Suprapubic skin (tissue), 4 donors: Measurements from ENCODE around the gene CCT2. TPM values are rescaled to one million over a fixed set of nuclear protein-coding genes. Genes with fewer than 3 reads are reported as not detected.

ENCODE experiments used
- DNase-seq, 2 donors: peaks; one replicate each; pipeline ENCODE4 v3.0.0-alpha.2; 2019; ENCODE audit warnings: low spot score in 2 of 2
- H3K27ac ChIP-seq: fragments of 200-600 bp; sonication (generic); one replicate; pipeline ENCODE4 v1.5.1; 2019
- H3K27me3 ChIP-seq: fragments of 200-600 bp; sonication (generic); one replicate; pipeline ENCODE4 v1.5.1; 2019
- H3K36me3 ChIP-seq: fragments of 200-600 bp; sonication (generic); one replicate; pipeline ENCODE4 v1.5.1; 2019
- H3K4me1 ChIP-seq: fragments of 200-600 bp; sonication (generic); one replicate; pipeline ENCODE4 v1.5.1; 2019
- H3K4me3 ChIP-seq: fragments of 200-600 bp; sonication (generic); one replicate; pipeline ENCODE4 v1.5.1; 2019; ENCODE audit warnings: mild to moderate bottlenecking
- H3K9me3 ChIP-seq: fragments of 200-600 bp; sonication (generic); one replicate; pipeline ENCODE4 v1.5.1; 2019
- EP300 ChIP-seq: sonication (generic); formaldehyde crosslinking; IDR thresholded peaks from one replicate; pipeline ENCODE4 v1.6.1; 2017; ENCODE audit warnings: antibody characterized with exemption
- POLR2A ChIP-seq, 2 donors: fragments of 450-650 bp; IDR thresholded peaks; one replicate each; pipeline ENCODE4 v1.6.1; 2017; ENCODE audit warnings: antibody characterized with exemption in 2 of 2, mild to moderate bottlenecking in 2 of 2, moderate library complexity in 2 of 2
- POLR2AphosphoS5 ChIP-seq, 3 donors: sonication (generic); formaldehyde crosslinking; IDR thresholded peaks; one replicate each; pipeline ENCODE4 v1.6.1; 2017; ENCODE audit warnings: antibody characterized with exemption in 3 of 3
- WGBS: methylation state at CpG from one replicate; pipeline ENCODE4 v1.1.5; 2018; 5-methylcytosine and 5-hydroxymethylcytosine counted together
- total RNA-seq, 4 donors: library from RNA; depleted of rRNA; stranded (reverse); fragments of >200 nt; gene quantifications; one replicate each; pipeline ENCODE4 v1.1.0, GENCODE V29; 2016
- TF ChIP-seq, protein P1 (sequence below), 2 donors: fragments of 200-600 bp in 1 of 2; fragments of 450-650 bp in 1 of 2; sonication (generic) in 1 of 2; IDR thresholded peaks; one replicate each; pipeline ENCODE4 v1.5.1; 2016 to 2019; ENCODE audit warnings: antibody characterized with exemption in 2 of 2, mild to moderate bottlenecking in 1 of 2, moderate library complexity in 1 of 2

Gene CCT2
- total RNA-seq, 4 donors from 2014 or later: 81.0 to 112 (median 96.7) TPM

GRCh38 chr12:69548687-69549086 is 36.6 kb upstream of the CCT2 start:
- Histone ChIP-seq H3K27ac (no peak overlapping the region), H3K9me3 (peaks cover 7% of the 10 kb centered on the region), H3K36me3 (peaks cover 5% of the 10 kb centered on the region), H3K27me3 (no peaks in the 10 kb centered on the region), H3K4me1 (peaks cover 2% of the 10 kb centered on the region), H3K4me3 (no peak overlapping the region)
- TF ChIP-seq EP300: no peak
- TF ChIP-seq POLR2A (IDR thresholded peaks at IDR 0.05): no peak
- TF ChIP-seq, protein P1, sequence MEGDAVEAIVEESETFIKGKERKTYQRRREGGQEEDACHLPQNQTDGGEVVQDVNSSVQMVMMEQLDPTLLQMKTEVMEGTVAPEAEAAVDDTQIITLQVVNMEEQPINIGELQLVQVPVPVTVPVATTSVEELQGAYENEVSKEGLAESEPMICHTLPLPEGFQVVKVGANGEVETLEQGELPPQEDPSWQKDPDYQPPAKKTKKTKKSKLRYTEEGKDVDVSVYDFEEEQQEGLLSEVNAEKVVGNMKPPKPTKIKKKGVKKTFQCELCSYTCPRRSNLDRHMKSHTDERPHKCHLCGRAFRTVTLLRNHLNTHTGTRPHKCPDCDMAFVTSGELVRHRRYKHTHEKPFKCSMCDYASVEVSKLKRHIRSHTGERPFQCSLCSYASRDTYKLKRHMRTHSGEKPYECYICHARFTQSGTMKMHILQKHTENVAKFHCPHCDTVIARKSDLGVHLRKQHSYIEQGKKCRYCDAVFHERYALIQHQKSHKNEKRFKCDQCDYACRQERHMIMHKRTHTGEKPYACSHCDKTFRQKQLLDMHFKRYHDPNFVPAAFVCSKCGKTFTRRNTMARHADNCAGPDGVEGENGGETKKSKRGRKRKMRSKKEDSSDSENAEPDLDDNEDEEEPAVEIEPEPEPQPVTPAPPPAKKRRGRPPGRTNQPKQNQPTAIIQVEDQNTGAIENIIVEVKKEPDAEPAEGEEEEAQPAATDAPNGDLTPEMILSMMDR (IDR thresholded peaks at IDR 0.05): no peak
- TF ChIP-seq POLR2AphosphoS5 (IDR thresholded peaks at IDR 0.05): no peak
- DNase-seq: no peak

DNA sequence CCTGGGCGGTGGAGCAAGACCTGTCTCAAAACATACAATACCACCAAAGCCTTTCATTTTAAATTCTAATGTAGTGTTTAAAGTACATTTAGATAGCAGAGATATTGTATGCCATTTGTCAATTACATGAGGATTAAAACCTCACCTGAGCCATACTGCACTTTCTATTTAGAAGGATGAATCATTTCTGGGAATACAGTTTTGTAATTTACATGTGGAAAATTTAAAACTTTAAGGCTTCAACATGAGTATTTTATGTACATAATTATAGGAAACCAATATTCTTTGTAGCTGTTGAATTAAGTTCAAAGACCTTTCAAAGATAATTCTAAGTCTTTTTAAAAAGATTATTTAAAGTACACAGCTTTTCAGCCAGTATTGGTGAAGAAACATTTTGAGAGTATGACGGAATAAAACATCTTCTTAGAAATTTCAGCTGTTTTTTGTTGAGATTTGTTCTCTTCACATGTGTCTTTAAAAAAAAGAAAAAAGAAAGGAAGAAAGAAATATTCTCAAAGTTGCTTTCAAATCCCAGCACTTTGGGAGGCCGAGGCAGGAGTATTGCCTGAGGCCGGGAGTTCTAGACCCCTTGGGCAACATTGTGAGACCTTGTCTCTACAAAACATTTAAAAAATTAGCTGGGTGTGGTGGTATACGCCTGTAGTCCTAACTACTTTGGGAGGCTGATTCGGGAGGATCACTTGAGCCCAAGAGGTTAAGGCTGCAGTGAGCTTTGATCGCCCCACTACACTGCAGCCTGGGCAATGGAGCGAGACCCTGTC is 34.5 kb upstream of the CCT2 start:
- TF ChIP-seq, protein P1 (IDR thresholded peaks at IDR 0.05): no peak
- Histone ChIP-seq H3K9me3 (no peaks in the 10 kb centered on the region), H3K27ac (no peak overlapping the region), H3K4me1 (peaks cover 11% of the 10 kb centered on the region), H3K36me3 (no peaks in the 10 kb centered on the region), H3K4me3 (no peak overlapping the region), H3K27me3 (no peaks in the 10 kb centered on the region)
- no peak for DNase-seq
- 86% methylated on average over 8 of the region's 8 CpGs for WGBS

DNA sequence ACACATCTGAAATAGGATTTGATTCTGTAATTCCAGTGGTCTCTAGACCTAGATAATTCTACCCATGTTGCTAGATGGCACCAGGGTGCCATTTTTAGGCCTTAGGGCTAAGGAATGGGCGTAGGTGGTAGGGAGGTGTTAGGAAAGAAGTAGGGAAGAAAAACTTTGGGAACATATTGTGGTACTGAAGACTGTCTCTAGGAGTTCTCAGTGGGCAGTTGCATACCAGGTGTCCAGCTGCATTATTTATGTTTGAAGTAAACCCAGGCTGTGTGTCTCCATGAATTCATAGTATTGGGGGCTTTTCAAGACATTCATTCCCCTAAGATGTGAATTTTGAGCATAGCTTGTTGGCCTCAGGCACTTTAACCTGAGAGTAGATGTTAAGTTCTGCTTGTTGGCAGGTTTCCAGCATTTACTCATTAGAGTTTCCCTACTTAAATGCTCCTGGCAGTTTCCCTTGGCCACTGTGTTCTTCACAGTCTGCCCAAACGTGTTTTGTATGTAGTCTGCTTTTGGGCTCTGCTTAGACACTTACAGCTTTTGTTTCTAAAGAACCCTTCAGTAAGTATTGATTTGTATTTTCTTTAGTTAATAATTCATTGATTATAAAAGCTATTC is 31.5 kb upstream of the CCT2 start:
- no peak overlapping the region for H3K27ac ChIP-seq
- WGBS: 48% methylated on average over 2 of the region's 2 CpGs
- no peak overlapping the region for H3K4me3 ChIP-seq
- TF ChIP-seq POLR2A (IDR thresholded peaks at IDR 0.05) (no peak), EP300 (no peak), POLR2AphosphoS5 (IDR thresholded peaks at IDR 0.05) (no peak)
- TF ChIP-seq, protein P1 (IDR thresholded peaks at IDR 0.05): no peak
- H3K4me1 ChIP-seq: peaks cover 13% of the 10 kb centered on the region
- no peaks in the 10 kb centered on the region for H3K27me3 ChIP-seq
- no peaks in the 10 kb centered on the region for H3K9me3 ChIP-seq
- no peak for DNase-seq
- H3K36me3 ChIP-seq: no peaks in the 10 kb centered on the region

DNA sequence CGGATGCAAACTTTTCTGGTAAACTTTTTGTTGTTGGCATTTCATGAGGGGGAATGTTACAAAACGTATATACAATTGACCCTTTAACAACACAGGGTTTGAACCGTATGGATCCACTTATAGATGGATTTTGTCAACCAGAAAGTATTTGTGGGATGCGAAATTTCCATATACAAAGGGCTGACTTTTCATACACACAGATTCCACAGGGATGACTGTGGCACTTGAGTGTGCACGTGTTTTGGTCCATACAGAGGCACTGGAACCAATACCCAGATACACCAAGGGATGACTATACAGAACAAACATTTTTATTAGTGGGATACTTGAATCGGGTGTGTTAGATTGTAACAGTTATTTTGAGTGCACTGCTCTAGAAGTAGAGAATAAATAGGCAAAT is 29.8 kb upstream of the CCT2 start:
- no peak overlapping the region for H3K27ac ChIP-seq
- no peaks in the 10 kb centered on the region for H3K36me3 ChIP-seq
- H3K9me3 ChIP-seq: no peaks in the 10 kb centered on the region
- peaks cover 13% of the 10 kb centered on the region for H3K4me1 ChIP-seq
- TF ChIP-seq EP300 (no peak), POLR2AphosphoS5 (IDR thresholded peaks at IDR 0.05) (no peak), POLR2A (IDR thresholded peaks at IDR 0.05) (no peak)
- TF ChIP-seq, protein P1 (IDR thresholded peaks at IDR 0.05): no peak
- H3K4me3 ChIP-seq: no peak overlapping the region
- 72% methylated on average over 6 of the region's 6 CpGs for WGBS
- no peak for DNase-seq
- H3K27me3 ChIP-seq: no peaks in the 10 kb centered on the region

GRCh38 chr12:69556383-69556782 is 28.9 kb upstream of the CCT2 start:
- WGBS: 95% methylated on average over 9 of the region's 9 CpGs
- Histone ChIP-seq H3K27me3 (no peaks in the 10 kb centered on the region), H3K27ac (no peak overlapping the region), H3K9me3 (no peaks in the 10 kb centered on the region), H3K4me1 (peaks cover 13% of the 10 kb centered on the region), H3K4me3 (no peak overlapping the region), H3K36me3 (no peaks in the 10 kb centered on the region)
- TF ChIP-seq POLR2A (IDR thresholded peaks at IDR 0.05) (no peak), POLR2AphosphoS5 (IDR thresholded peaks at IDR 0.05) (no peak)
- TF ChIP-seq, protein P1 (IDR thresholded peaks at IDR 0.05): no peak
- DNase-seq: no peak
